SU-DHL-6 (cell line): ENCODE measurements around the gene NCOA5.

Experiments
- H2AFZ ChIP-seq: fragments of 200-600 bp; sonication (generic); 2 replicates; pipeline ENCODE4 v1.6.1; 2014; ENCODE audit warnings: low read depth, mild to moderate bottlenecking, moderate library complexity, mixed read lengths, antibody characterized with exemption, low read length; ENCODE audit not compliant: severe bottlenecking
- H3F3A ChIP-seq: fragments of 200-600 bp; shearing (Covaris generic); 2 replicates; pipeline ENCODE4 v1.6.0; 2016; ENCODE audit warnings: antibody characterized with exemption, mild to moderate bottlenecking; ENCODE audit not compliant: insufficient read depth
- H3K27ac ChIP-seq: fragments of 200-600 bp; sonication (generic); 2 replicates; pipeline ENCODE4 v1.5.1; 2016; ENCODE audit warnings: low read depth, mild to moderate bottlenecking, low read length, moderate library complexity, mixed read lengths
- H3K27me3 ChIP-seq: fragments of 200-600 bp; sonication (generic), shearing (Covaris generic); 2 replicates; pipeline ENCODE4 v1.6.0; 2014; ENCODE audit warnings: mild to moderate bottlenecking, low read length
- H3K36me3 ChIP-seq: fragments of 200-600 bp; sonication (generic); 2 replicates; pipeline ENCODE4 v1.6.1; 2014; ENCODE audit warnings: mild to moderate bottlenecking, low read length, mixed read lengths
- H3K4me2 ChIP-seq: fragments of 300-600, 200-600 bp; shearing (Covaris generic), sonication (generic); 2 replicates; pipeline ENCODE4 v1.6.0; 2014; ENCODE audit warnings: low read length, low read depth, mild to moderate bottlenecking; ENCODE audit not compliant: poor library complexity, severe bottlenecking
- H3K4me3 ChIP-seq: fragments of 200-600 bp; sonication (generic); 2 replicates; pipeline ENCODE4 v1.5.1; 2014; ENCODE audit warnings: antibody characterized with exemption, low read length, mild to moderate bottlenecking, mixed read lengths; ENCODE audit not compliant: insufficient read depth, poor library complexity, severe bottlenecking
- H3K79me2 ChIP-seq: fragments of 200-600 bp; sonication (generic); 2 replicates; pipeline ENCODE4 v1.6.1; 2014; ENCODE audit warnings: mild to moderate bottlenecking, low read length, moderate library complexity; ENCODE audit not compliant: insufficient read depth
- H3K9ac ChIP-seq: fragments of 200-600 bp; sonication (generic); 2 replicates; pipeline ENCODE4 v1.7.0; 2014; ENCODE audit warnings: mild to moderate bottlenecking, low read length
- H3K9me2 ChIP-seq: fragments of 200-600 bp; sonication (generic); replicated peaks from 2 replicates; pipeline ENCODE4 v1.6.1; 2014; ENCODE audit warnings: low read length; ENCODE audit not compliant: insufficient read depth
- H3K9me3 ChIP-seq: fragments of 200-600 bp; sonication (generic); 2 replicates; pipeline ENCODE4 v1.6.1; 2014; ENCODE audit warnings: low read length, mixed read lengths; ENCODE audit not compliant: insufficient read depth
- H4K20me1 ChIP-seq: fragments of 200-600 bp; sonication (generic); 2 replicates; pipeline ENCODE4 v1.6.1; 2014; ENCODE audit warnings: low read depth, mild to moderate bottlenecking, antibody characterized with exemption, low read length, moderate library complexity, mixed read lengths
- CTCF ChIP-seq: fragments of 200-600 bp; sonication (generic); IDR thresholded peaks from one replicate; pipeline ENCODE4 v1.5.1; 2017; ENCODE audit warnings: antibody characterized with exemption, mild to moderate bottlenecking, low read length, moderate library complexity; ENCODE audit not compliant: insufficient read depth, poor library complexity, severe bottlenecking
- EZH2phosphoT487 ChIP-seq: fragments of 200-600 bp; sonication (generic), shearing (Covaris generic); conservative IDR thresholded peaks from 2 replicates; pipeline ENCODE4 v1.6.1; 2018; ENCODE audit warnings: mild to moderate bottlenecking, antibody characterized with exemption, low read length, moderate library complexity, mixed read lengths

NCOA5 gene

DNA sequence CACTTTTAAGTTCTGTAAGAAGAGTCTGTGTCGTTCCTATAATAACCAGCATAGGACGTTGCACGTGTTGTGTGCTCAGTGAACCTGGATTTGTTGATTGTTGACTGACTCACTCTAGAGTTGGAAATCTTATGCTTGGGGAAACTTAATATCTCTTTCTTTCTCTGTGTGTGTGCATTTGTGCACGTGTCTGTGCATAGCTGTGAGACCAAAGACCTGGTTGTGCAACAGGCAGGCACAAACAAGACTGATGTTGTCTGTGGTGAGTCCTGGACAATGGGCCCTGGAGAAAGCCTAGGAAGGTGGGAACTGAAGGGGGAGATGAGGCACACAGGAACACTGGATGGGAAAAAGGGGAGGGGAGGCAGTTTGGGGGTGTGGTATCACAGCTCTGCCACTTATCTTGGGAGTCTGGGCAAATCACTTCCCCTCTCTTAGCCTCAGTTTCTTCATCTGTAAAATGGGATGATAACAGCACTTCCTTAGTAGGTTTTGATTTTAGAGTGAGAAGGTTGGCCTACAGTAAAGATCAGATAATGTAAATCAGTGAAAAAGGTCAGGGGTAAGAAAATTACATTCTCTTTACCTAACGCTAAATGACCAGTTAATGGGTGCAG, 36.8 kb upstream of the NCOA5 start:
- no peak overlapping the region for H3K27ac ChIP-seq
- no peak overlapping the region for H3K4me2 ChIP-seq
- H3K4me3 ChIP-seq, result no peak overlapping the region
- H3F3A ChIP-seq, result no peaks in the 10 kb centered on the region
- H4K20me1 ChIP-seq, result no peaks in the 10 kb centered on the region
- H3K79me2 ChIP-seq, result no peaks in the 10 kb centered on the region
- no peak overlapping the region for H2AFZ ChIP-seq
- TF ChIP-seq EZH2phosphoT487 (no peak), CTCF (no peak)
- H3K27me3 ChIP-seq, result no peaks in the 10 kb centered on the region
- H3K36me3 ChIP-seq, result no peaks in the 10 kb centered on the region
- no peaks in the 10 kb centered on the region for H3K9me2 ChIP-seq
- no peak overlapping the region for H3K9ac ChIP-seq
- no peaks in the 10 kb centered on the region for H3K9me3 ChIP-seq

DNA sequence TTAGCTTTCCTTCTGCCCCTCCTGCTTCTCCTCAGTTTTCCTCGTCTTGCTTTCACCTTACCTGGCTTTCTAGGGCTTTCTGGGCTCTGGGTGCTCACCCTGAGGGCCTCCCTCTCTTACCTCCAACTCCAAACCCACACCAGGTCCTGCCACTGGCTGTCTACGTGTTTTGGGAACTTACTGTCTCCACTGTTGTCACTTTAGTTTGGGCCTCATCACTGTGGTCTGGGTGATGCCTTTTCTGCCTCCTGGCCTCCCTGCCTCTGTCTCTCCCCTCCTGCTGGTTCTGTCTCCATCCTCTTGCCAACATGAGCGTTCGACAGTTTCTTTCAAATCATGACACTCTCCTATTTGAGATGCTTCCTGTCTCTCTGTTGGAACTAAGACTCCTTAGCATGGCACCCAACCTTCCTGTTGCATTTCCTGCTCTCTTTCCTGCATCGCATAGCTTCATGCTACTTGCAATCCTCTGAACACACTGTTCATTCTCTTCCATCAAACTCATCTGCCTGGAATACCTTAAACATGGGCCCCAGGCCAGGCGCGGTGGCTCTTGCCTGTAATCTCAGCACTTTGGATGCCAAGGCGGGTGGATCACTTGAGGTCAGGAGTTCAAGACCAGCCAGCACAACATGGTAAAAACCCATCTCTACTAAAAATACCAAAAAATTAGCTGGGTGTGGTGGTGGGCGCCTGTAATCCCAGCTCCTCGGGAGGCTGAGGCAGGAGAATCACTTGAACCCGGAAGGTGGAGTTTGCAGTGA, 33.9 kb upstream of the NCOA5 start:
- no peak overlapping the region for H3K4me2 ChIP-seq
- H3K27me3 ChIP-seq, result no peaks in the 10 kb centered on the region
- no peak overlapping the region for H3K9ac ChIP-seq
- no peak overlapping the region for H3K27ac ChIP-seq
- no peak overlapping the region for H2AFZ ChIP-seq
- H3K79me2 ChIP-seq, result peaks cover 27% of the 10 kb centered on the region
- no peaks in the 10 kb centered on the region for H3K36me3 ChIP-seq
- no peak overlapping the region for H3K4me3 ChIP-seq
- H3K9me3 ChIP-seq, result no peaks in the 10 kb centered on the region
- H3K9me2 ChIP-seq, result no peaks in the 10 kb centered on the region
- H4K20me1 ChIP-seq, result no peaks in the 10 kb centered on the region
- TF ChIP-seq EZH2phosphoT487, result no peak
- TF ChIP-seq CTCF, result no peak
- peaks cover 21% of the 10 kb centered on the region for H3F3A ChIP-seq

GRCh38 chr20:46122516-46123481, 33.0 kb upstream of the NCOA5 start:
- TF ChIP-seq EZH2phosphoT487 (no peak), CTCF (no peak)
- H3K79me2 ChIP-seq, result peaks cover 27% of the 10 kb centered on the region
- no peak overlapping the region for H3K27ac ChIP-seq
- H3K9ac ChIP-seq, result no peak overlapping the region
- H3K9me3 ChIP-seq, result no peaks in the 10 kb centered on the region
- H3F3A ChIP-seq, result peaks cover 22% of the 10 kb centered on the region
- H3K27me3 ChIP-seq, result no peaks in the 10 kb centered on the region
- no peak overlapping the region for H3K4me2 ChIP-seq
- no peak overlapping the region for H3K4me3 ChIP-seq
- no peaks in the 10 kb centered on the region for H3K9me2 ChIP-seq
- H4K20me1 ChIP-seq, result no peaks in the 10 kb centered on the region
- H3K36me3 ChIP-seq, result no peaks in the 10 kb centered on the region
- H2AFZ ChIP-seq, result no peak overlapping the region
